Stimulated activated naive CD4-positive, alpha-beta T cell (primary cell): ENCODE measurements around the gene ABCA3.

Experiments used
- DNase-seq, 6 experiments: peaks; one replicate each; lab custom pipeline; 2025; lab: John Stamatoyannopoulos, UW

Gene ABCA3

DNA sequence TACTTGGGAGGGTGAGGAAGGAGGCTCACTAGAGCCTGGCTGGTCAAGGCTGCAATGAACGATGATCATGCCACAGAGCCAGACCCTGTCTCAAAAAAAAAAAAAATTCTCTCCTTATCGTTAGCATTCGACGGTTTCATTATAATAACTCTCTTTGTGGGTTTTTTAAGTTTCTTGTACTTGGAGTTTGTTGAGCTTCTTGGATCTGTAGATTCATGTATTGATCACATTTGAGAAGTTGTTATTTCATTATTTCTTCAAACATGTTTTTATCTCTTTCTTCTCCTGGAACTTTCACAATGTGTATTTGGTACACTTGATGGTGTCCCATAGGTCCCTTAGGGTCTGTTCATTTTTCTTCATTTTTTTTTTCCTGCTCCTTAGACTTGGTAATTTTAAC is 16.8 kb upstream of the ABCA3 start:
- no peak for DNase-seq

DNA sequence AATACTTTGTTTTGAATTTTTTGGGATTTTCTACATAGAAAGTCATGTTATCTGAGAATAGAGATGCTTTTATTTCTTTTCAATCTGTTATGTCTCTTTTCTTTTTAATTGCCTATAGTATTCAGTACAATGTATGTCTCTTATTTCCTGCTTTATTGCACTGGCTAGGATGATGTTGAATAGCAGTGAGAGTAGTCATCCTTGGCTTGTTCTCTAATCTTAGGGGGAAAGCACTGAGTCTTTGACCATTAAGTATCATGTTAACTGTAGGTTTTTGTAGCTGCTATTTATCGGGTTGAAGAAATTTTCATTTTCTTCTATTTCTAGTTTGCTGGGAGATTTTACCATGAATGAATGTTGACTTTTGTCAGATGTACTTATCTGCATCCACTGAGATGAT is 10.0 kb upstream of the ABCA3 start:
- DNase-seq: no peak

- no peak for DNase-seq
These were observed 2.7 kb upstream of the ABCA3 start for GRCh38 chr16:2343211-2343610.

GRCh38 chr16:2341456-2342447 is 1.2 kb upstream of the ABCA3 start:
- DNase-seq: peak in 1 of 6 experiments; percentile 8

GRCh38 chr16:2339521-2340484 is 725 bp downstream of the ABCA3 start:
- peak in 5 of 6 experiments; percentile 3 to 63 (median 43) for DNase-seq

GRCh38 chr16:2337431-2338296 is 2.9 kb downstream of the ABCA3 start:
- no peak for DNase-seq

- no peak for DNase-seq
These were observed 5.1 kb downstream of the ABCA3 start for GRCh38 chr16:2335286-2335895.

DNA sequence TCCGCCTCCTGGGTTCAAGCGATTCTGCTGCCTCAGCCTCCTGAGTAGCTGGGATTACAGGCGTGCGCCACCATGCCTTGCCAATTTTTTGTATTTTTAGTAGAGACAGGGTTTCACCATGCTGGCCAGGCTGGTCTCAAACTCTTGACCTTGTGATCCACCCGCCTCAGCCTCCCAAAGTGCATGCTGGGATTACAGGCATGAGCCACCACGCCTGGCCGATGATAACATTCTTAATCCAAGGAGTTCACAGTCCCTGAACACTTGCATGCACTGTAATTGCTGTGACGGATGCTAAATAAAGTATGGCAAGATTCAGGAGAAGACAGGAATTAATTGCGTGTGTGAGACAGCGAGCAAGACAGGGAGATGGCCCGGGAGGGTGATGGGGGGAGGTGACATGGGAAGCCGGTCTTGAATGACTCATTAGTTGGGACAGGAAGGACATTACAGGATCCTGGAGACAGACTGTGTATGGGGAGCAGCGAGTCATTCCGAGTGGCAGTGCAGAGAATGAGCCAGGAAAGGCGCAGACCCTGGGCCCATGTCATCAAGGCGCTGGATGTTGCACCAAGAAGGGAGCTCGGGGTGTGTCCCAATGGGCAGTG is 6.7 kb downstream of the ABCA3 start:
- DNase-seq: no peak

- no peak for DNase-seq
These were observed 7.3 kb downstream of the ABCA3 start for GRCh38 chr16:2333231-2333630.

DNA sequence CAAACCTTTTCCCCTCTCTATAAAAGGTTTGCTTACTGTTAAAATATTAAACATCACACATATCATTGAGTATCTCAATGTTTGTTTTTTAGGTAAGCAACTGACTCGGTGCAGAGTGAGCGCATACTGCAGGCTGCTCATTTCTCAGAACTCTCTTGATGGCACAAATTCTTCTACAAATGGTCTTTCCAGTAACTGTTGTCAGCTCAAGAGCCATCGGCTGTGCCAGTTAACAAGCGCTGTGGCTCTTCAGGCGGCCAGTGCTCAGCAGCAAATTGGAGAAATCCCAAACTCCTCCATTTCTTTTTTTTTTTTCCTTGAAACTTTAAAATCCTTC is 8.6 kb downstream of the ABCA3 start:
- DNase-seq: no peak

GRCh38 chr16:2331199-2331930 is 9.2 kb downstream of the ABCA3 start:
- no peak for DNase-seq

- no peak for DNase-seq
These were observed 11.0 kb downstream of the ABCA3 start for GRCh38 chr16:2329532-2329931.

DNA sequence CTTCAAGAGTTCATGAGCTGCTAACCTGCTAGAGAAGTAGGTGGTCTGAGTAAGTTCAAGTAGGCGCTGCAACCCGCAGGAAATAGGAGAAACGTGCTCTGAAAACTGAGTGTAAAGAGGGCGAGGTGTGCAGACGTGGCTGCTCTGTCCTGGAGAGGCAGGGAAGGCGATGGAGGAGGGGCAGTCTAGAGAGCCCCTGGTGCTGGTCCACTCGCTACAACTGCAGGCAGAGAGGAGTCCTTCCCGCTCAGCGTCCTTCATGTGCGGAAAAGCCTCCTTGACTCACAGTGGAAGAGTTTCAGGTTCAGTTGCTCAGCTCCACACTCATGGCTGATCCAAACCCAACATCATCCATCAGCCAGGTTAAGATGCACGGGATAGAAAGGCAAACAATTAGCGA is 12.1 kb downstream of the ABCA3 start:
- DNase-seq: no peak

DNA sequence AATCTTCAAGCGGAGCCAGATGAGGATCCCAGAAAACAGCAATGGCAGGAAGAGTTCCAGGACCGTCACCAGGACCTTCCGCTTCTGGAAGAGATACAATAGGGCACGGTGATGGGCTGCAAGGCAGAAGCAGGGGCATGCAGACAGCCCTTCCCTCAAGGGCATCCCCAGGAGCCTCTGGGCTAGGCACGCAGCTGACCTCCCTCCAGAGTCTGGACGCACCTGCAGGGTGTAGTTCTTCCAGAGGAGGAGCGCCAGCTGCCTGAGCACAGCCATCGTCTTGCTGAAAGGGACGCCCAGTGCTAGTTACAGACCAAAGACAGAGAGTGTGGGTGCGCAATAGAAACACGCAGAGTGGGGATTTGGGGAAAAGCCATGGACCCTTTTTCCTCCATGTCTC is 14.3 kb downstream of the ABCA3 start:
- DNase-seq: no peak

GRCh38 chr16:2325791-2326190 is 14.7 kb downstream of the ABCA3 start:
- DNase-seq: no peak

DNA sequence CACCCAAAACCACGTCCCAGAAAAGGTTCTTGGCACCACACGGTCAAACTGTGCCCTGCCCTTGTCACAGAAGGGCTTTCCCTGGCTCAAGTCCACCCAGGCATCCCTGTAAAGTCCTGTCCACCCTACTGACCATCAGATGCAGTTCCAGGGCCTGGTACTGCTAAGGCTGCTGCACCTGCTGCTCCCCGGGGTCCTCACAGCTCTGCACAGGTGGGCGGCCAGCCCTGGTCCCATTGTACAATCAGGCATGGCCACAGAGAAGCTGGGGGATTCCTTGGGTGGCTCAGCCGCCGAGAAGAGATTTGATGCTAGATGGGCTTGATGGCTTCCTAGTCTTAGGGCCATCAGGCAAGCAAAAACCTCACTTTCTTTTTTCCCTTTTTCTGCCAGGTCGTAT is 15.3 kb downstream of the ABCA3 start:
- no peak for DNase-seq

GRCh38 chr16:2324296-2324859 is 16.1 kb downstream of the ABCA3 start:
- DNase-seq: no peak

DNA sequence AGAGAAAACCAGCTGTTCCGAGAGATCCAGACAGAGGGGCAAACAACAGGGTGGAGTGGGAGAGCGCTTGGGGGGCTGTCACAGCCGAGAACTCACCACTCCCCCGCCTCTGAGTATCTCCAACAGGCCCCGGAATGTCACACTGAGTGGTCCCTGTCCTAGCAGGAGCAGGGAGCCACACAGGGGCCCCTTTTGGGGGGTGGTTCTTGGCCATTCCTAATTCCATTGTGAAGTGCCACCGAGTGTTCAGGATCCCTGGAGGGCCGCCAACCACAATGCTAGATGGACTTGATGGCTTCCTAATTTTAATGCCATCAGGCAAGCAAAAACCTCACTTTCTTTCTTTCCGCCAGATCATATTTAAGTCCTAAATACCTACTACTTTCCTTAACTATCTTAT is 16.8 kb downstream of the ABCA3 start:
- DNase-seq: no peak

DNA sequence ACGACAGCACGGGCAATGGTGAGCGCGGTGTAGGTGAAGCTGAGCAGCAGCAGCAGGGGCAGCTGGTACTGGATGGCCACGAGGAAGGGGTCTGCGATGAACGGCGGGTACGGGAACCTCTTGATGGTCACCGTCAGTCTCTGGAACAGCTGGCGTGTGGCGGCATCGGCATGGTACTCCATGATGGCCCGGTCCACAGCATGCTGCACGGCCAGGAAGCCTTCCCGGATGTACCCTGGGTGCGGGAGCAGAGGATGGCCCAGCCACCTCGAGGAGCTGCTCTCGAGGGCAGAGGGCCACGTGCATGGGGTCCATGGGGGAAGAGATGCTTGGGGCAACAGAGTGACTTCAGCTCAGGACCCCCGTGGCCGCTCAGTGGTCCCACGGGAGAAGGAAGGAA is 20.9 kb downstream of the ABCA3 start:
- DNase-seq: no peak
